Skin of body (tissue), 2 donors: ENCODE data around the gene EMC9. TPM values are rescaled to one million over a fixed set of nuclear protein-coding genes. Genes with fewer than 3 reads are reported as not detected.

Experiments
- DNase-seq: peaks from one replicate; lab custom pipeline; 2025; lab: John Stamatoyannopoulos, UW
- total RNA-seq: library from RNA; depleted of rRNA; stranded (reverse); fragments of >200 nt; gene quantifications from one replicate; pipeline ENCODE4 v1.2.3, GENCODE V29; 2014

Gene EMC9
- 6.8 TPM for total RNA-seq

DNA sequence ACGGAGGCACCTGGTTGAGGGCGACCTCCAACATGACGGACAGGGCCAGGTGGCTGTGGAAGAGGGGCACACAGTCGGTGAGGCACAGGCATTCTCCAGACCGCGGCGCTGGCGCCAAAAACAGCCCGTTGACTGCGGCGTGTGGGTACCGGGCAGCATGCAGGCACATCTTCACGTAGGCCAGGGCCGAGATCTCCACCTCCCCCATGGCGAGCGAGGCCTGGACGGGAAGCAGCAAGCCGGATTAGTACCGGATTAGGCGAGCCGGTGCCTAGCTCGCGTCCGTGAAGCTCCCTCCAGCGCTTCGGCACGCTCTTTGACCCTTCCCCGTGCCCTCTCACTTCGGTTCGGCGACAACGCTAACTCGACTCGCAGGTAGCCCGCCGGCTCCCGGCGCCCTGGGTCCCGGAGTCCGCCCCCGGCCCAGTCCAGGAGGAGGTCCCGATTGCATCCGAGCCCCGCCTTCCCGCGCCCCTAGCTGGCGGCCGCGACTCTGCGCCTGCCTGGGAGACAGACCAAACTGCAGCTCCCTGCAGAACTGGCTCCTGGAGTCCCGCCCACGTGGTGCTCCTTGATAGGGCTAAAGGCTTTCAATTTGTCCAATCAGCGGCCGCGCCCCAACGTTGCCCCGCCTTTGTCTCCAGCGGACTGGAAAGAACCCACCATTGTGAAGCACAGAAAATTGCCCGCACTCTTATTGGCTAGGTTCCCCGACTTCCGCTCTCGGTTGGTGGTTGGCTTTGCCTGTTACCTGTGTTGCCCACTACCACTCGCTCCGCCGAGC is at the start of gene EMC9:
Gene EMC9 (minus strand): TSS at position 495 of the 784 bp plus-strand sequence. CDS start 287 bp downstream, at position 208.
- peak; percentile 99 for DNase-seq

DNA sequence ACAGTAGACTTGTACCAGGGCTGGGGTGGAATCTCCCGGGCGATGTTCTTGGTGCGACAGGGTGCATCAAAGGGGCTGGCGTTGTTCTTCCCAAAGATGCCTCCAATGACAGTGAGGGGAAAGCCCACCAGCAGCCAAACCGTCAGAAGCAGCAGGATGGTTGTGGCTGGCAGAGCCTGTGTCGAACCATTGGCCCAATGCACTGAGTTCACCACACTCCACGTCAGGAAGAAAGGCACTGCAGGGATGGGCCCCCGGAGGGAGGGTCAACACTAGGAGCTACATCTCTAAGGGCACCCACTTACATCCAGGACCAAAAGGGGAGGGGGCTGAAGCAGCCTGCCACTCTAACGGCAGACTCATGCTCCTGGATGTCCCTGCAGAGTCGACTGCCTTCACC is 49.0 kb upstream of the EMC9 start:
- DNase-seq: no peak

- DNase-seq: no peak
Observed at GRCh38 chr14:24189460-24189859, 48.1 kb upstream of the EMC9 start.

DNA sequence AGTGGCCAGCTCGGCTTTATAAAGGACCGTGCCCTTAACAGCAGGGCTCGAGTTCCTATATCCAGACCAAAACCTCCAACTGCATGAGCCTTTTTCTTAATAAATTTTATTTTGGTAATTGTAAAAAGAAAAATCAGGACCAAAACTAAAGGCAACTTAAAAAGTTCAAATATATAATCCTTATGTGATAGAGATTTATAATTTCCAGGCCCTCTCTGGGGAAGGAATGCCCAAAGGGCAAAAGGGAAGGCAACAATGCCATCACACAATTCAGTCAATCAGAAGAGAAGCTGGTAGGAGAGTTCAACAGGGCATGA is 47.6 kb upstream of the EMC9 start:
- no peak for DNase-seq

DNA sequence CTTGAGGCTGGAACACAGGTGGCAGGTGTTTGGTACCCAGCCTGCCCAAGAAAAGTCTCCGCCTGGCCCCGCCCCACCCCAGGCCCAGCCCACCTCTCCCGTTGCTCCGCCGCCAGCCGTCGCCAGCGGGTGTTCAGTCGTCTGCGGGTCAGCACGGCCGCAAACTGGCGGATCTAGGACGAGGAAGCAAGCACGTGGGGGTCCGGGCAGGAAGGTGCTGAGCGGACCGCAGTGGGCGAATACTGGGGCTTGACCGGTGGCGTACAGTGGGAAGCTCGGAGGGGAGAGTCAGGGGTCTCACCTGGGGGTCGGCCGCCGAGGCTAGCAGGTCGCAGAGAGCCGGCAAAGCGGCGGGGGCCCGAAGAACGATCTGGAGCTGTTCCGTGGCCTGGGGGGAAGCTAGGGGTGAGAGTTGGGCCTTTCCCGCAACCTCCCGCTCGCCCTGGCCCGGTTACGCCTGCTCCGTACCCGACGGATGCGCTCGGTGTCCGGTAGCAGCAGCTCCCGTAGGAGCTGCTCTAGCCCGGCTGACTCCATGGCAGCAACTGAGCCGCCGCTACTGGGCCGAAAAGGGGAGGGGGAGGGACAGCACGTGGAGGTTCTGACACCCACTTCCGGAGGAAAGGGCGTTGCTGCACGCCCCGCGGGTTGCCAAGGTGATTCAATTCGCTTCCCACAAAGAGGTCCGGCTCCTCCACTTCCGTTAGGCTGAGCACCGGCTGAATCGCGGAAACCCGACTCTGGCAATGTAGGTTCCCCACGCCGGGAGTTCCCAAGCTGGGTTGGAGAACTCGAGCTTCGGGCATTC is 47.1 kb upstream of the EMC9 start, which contains the start of gene IPO4:
Gene IPO4 (minus strand): TSS at position 566 of the 808 bp plus-strand sequence. CDS start 29 bp downstream, at position 537.
- DNase-seq: peak; percentile 97

GRCh38 chr14:24187539-24187915 is 46.1 kb upstream of the EMC9 start:
- no peak for DNase-seq

DNA sequence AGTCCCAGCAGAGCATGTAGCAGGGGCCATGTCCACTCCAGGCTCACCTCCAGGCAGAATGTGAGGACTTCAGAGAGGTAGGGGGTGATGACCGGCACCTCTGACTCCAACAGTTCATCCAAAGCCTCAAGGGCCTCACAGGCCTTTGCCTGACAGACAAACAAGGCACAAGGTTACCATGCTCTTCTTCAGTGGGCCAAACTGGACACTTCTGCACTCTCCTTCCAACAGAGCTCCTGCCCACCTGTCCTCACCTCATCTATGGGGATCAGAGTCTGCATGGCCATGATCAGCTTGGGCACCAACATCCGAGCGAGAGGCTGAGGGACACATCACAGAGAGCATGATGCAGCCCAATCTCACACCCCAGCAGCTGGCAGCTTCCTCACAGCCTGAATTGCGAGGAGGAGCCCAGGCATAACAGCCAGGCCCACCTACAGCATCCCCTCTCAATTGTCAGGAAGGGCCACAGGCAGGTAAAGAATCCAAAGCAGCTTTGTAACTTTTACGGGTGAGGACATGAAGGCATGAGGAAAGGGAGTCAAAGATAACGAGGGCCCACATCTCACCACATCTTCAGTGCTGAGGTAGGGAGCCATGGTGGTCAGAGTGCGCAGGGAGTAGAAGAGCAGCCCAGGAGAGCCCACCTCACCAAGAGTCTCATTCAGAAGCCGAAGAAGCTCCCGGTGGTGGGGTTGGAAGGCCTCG is 45.6 kb upstream of the EMC9 start:
- no peak for DNase-seq

GRCh38 chr14:24185741-24186140 is 44.4 kb upstream of the EMC9 start:
- no peak for DNase-seq

DNA sequence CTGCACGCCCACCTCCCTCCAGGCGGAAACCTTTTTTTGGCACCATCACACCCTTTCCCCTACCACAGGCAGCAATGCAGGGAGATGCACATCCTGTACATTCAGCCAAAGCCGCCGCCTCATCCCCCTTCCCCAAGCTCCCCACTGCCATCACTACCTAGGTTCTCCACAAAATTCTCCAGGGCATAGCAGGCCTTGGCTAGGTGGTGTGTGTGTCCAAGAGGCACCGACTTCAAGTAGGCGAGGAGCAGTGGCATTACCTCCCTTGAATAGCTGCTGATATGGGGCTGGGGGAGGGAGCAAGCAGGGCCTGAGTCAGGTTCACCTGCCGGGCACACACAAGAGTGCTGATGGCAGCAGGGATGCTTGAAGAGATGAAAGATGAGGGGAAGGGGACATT is 43.6 kb upstream of the EMC9 start:
- no peak for DNase-seq

- no peak for DNase-seq
Observed at GRCh38 chr14:24184104-24184970, 42.9 kb upstream of the EMC9 start.

DNA sequence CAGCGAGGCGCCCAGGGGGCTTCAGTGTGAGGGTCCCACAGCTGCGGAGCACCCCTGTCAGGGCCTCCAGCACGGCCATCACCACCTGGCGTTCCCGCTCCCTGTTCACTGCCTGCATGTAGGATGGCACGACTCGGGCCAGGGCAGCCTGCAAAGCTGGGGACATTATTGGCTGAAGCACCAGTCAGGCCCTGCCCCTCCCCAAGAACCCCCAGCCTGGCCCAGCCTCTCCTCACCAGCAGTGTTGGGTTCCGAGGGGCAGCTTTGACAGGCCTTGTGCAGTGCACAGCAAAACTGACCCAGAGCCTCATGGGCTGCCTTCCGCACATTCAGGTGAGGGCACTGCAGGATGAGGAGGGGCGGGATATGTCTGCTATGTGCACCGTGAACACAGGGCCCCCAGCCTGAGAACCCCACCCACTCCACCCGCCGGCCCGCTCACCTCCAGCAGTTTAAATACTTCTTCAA is 41.7 kb upstream of the EMC9 start:
- no peak for DNase-seq

DNA sequence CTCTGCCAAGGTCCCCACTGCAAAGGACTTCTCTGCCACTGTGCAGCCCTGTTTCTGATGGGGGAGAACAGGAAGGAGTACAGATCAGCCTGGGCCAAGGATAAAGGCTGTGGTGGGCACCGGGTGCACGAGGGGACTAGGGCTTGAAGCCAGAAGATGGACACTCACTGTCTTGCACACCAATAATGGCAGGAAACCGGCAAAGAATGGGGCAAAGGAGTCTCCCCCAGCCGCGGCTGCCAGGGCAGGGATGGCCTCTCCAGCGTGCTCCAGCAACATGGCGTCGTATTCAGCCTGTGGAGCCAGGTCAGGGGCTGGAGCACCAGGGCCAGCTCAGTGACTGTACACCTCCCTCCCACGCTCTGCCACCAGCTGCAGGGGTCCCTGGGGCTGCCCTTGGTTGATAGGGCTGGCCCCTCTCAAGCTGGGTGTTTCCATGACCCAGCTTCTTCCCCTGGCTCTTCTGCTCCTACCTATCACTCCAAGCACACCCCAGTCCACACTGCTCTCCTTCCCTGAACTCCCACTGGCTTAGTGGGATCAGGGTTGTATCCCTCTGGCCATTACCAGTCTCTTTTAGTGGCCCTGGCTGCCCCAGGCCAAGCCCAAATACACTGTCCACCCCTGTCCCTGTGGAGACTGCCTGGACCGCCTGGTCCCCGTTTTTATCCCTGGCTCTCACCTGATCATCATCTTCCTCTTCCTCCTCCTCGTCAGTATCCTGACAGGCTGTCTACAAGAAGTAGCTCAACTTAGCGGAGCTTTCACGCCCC is 40.9 kb upstream of the EMC9 start:
- DNase-seq: no peak

GRCh38 chr14:24181371-24182077 is 40.1 kb upstream of the EMC9 start:
- DNase-seq: no peak

DNA sequence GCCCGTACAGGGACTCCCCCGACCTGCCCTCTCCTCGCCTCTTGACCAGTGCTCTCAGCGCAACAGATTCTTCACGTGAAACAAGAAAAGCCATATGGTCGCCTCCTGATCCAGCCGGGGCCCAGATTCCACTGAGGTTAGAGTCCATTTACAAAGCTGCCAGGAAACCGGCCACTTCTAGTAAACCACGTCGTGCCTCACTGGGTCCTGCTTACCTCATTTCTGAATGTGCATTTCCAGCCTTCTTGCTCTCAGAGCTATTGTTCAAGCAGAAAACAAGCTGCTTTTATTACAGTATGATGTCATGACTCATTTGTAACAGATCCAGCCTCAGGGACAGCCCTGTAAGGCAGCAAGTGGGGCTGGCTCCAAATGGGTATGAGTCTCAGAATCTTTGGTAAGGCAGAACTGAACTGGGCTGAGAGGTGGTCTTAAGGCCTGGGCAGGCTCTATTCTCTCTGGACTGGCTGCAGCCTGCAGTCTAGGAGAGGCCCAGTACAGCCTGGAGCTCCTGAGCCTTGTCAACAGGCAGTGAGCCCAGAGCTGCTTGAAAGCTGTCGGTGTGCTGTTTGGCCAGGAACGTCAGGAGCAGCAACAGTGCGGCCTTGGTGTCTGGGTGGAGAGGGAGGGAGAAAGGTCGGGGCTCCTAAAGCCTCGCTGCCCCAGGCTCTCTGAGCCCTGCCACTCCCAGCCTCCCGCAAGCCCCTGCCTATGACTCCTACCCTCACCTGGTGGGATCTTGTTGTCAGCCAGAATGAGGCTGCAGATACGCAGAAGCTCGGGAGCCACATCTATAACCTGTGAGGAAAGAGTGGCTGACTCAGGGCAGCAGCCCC is 38.8 kb upstream of the EMC9 start:
- no peak for DNase-seq

DNA sequence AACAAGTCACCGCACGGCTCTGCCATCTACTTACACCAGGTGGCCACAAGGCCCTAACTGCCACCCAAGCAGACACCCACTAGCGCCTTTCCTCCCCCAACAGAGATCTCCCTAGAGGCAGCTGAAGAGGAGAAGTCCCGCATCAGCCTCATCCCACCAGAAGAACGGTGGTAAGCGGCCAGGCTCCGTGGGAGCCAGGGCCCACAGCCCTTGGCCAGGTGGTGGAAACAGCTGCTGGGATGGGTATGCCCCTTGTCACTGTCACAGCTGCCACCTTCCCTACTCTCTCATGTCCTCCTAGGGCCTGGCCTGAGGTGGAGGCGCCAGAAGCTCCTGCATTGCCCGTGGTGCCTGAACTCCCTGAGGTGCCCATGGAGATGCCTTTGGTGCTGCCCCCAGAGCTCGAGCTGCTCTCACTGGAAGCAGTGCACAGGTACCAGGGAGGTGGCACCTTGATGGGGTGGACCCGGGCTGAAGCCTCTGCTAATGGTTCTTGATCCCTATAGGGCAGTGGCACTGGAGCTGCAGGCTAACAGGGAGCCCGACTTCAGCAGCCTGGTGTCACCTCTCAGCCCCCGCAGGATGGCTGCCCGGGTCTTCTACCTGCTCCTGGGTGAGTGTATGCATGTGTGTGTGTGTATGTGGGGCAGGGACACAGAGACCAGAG is 38.0 kb upstream of the EMC9 start:
- DNase-seq: no peak

GRCh38 chr14:24178399-24179178 is 37.2 kb upstream of the EMC9 start:
- no peak for DNase-seq

DNA sequence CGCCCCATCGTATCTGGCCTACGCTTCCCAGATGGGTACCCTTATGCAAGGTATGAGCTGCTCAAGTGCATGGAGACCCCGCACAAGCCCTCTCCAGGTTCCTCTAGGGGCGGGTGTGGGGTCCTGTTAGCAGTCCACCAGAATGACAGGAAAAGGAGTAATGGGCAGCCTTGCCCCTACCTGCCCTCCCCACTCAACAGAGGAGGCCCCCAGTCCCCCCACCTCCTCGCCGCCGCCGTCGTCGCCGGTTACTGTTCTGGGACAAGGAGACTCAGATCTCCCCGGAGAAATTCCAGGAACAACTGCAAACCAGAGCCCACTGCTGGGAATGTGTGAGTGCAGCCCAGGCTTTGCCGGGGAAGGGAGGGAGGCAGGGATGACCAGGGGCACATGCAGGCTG is 36.5 kb upstream of the EMC9 start:
- no peak for DNase-seq
